ENCODE results near the gene NCS1. TPM values are rescaled to one million over a fixed set of nuclear protein-coding genes. Genes with fewer than 3 reads are reported as not detected.
A peak's percentile ranks its signal among the peaks of the same experiment; 100 is the strongest.

NCS1 gene
- total RNA-seq, 1 donor from 2014 or later = 20.1 TPM

DNA sequence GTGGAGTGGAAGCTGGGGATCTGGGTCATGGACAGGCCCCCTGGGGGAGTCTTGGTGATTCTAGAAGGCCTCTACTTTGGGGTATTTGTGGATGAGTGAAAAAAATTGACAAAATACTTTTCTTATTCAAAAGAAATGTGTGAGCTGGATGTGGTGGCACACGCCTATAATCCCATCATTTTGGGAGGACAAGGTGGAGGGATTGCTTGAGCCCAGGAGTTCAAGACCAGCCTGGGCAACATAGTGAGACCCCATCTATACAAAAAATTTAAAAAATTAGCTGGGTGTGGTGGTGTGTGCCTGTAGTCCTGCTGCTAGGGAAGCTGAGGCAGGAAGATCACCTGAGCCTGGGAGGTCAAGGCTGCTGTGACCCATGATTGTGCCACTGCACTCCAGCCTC, 6.6 kb upstream of the NCS1 start:
- Mint-ChIP-seq H3K9me3 (ENCODE audit: unreplicated experiment) (no peaks in the 10 kb centered on the region), H3K4me1 (ENCODE audit: unreplicated experiment) (no peaks in the 10 kb centered on the region), H3K27me3 (ENCODE audit: unreplicated experiment) (peaks cover 7% of the 10 kb centered on the region), H3K4me3 (ENCODE audit: unreplicated experiment) (no peak overlapping the region), H3K27ac (ENCODE audit: unreplicated experiment) (no peak overlapping the region), H3K36me3 (ENCODE audit: low read depth, unreplicated experiment) (no peaks in the 10 kb centered on the region)
- DNase-seq (ENCODE audit: low spot score) = no peak
- TF ChIP-seq, protein P1, sequence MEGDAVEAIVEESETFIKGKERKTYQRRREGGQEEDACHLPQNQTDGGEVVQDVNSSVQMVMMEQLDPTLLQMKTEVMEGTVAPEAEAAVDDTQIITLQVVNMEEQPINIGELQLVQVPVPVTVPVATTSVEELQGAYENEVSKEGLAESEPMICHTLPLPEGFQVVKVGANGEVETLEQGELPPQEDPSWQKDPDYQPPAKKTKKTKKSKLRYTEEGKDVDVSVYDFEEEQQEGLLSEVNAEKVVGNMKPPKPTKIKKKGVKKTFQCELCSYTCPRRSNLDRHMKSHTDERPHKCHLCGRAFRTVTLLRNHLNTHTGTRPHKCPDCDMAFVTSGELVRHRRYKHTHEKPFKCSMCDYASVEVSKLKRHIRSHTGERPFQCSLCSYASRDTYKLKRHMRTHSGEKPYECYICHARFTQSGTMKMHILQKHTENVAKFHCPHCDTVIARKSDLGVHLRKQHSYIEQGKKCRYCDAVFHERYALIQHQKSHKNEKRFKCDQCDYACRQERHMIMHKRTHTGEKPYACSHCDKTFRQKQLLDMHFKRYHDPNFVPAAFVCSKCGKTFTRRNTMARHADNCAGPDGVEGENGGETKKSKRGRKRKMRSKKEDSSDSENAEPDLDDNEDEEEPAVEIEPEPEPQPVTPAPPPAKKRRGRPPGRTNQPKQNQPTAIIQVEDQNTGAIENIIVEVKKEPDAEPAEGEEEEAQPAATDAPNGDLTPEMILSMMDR (IDR thresholded peaks at IDR 0.05; ENCODE audit: unreplicated experiment) = no peak

DNA sequence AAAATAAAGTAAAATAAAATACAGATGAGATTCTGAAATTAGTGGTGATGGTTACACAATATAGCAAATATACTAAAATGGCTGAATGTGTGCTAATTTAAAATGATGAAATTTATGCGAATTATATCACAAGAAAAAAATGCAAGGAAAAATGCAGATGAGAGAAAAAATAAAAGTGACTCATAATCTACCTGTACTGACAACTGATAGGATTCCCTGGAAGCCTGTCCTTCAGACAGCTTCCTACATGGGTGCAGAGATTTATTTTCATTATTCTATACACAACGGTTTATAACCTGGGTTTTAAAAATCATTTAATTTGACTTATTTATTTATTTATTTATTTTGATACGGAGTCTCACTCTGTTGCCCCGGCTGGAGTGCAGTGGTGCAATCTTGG, 5.8 kb upstream of the NCS1 start:
- Mint-ChIP-seq H3K4me1 (ENCODE audit: unreplicated experiment) (peaks cover 2% of the 10 kb centered on the region), H3K36me3 (ENCODE audit: low read depth, unreplicated experiment) (peaks cover 4% of the 10 kb centered on the region), H3K27ac (ENCODE audit: unreplicated experiment) (no peak overlapping the region), H3K4me3 (ENCODE audit: unreplicated experiment) (no peak overlapping the region), H3K9me3 (ENCODE audit: unreplicated experiment) (no peaks in the 10 kb centered on the region), H3K27me3 (ENCODE audit: unreplicated experiment) (peaks cover 10% of the 10 kb centered on the region)
- no peak for DNase-seq (ENCODE audit: low spot score)
- TF ChIP-seq, protein P1 (IDR thresholded peaks at IDR 0.05; ENCODE audit: unreplicated experiment) = no peak

DNA sequence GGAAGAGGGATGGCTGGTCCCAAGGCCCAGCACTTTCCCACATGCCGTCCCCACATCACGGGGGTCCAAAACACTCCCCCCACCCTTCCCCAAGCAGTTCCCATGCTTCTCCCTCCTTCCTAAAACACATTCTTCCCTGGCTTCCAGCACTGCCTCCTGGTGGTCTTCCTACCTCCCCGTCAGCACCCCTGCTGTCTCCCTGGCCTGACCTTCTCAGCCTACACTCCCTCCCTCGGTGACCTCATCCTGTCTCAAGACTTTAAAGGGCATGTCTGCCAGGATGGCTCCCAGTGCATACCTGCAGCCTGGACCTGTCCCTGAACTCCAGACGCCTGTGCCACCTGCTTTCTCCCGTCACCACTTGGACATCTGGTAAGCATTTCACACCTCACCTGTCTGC, 4.3 kb upstream of the NCS1 start:
- TF ChIP-seq, protein P1 (IDR thresholded peaks at IDR 0.05; ENCODE audit: unreplicated experiment) = no peak
- Mint-ChIP-seq H3K4me1 (ENCODE audit: unreplicated experiment) (peaks cover 2% of the 10 kb centered on the region), H3K27me3 (ENCODE audit: unreplicated experiment) (peaks cover 10% of the 10 kb centered on the region), H3K27ac (ENCODE audit: unreplicated experiment) (no peak overlapping the region), H3K36me3 (ENCODE audit: low read depth, unreplicated experiment) (peaks cover 4% of the 10 kb centered on the region), H3K4me3 (ENCODE audit: unreplicated experiment) (no peak overlapping the region), H3K9me3 (ENCODE audit: unreplicated experiment) (no peaks in the 10 kb centered on the region)
- DNase-seq (ENCODE audit: low spot score) = no peak

DNA sequence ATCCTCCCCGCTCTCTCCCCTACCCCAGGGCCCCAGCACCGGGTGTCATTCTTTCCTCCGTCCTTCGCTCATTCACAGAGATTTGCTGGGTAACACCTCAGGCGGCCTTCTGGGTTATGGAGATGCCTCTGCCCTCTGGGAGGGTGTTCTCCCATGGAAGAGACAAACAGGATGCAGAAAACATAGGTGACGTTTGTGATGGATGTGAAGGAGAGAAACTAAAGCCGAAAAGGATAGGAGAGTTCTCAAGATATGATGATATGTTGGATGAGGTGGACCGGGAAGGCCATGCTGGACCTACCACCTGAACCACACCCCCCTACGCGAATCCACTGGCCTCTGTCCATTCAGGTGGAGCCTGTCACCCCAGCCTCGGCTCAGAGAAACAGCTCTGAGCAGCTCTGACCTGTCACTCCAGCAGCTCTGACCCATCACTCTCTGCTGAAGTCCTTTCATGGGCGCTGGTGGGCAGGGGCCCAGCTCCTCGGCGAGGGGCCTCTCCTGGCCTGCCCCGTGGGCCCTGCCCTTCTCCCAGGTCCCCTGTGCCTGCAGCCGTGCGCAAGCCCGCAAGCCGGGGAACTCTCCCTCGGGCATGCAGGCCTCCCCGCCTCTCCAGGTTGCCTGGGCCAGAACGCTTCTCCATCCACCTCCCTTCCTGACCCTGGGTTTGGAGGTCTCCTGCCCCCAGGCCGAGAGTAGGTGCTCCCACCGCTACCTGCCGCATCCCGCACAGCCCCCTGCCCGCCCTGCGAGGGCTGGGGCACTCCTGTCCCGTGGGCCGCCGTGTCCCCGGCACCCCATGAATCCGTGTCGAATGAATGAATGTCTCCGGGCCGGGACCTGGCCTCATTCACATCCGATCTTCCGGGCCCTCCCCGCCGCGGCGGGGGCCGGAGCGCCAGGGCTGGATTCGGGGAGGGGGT, 717 bp upstream of the NCS1 start:
- Mint-ChIP-seq H3K36me3 (ENCODE audit: low read depth, unreplicated experiment) (peaks cover 4% of the 10 kb centered on the region), H3K9me3 (ENCODE audit: unreplicated experiment) (no peaks in the 10 kb centered on the region), H3K27me3 (ENCODE audit: unreplicated experiment) (peaks cover 15% of the 10 kb centered on the region), H3K4me3 (ENCODE audit: unreplicated experiment) (peak overlapping the region; percentile 93), H3K4me1 (ENCODE audit: unreplicated experiment) (peaks cover 4% of the 10 kb centered on the region), H3K27ac (ENCODE audit: unreplicated experiment) (no peak overlapping the region)
- no peak for DNase-seq (ENCODE audit: low spot score)
- TF ChIP-seq, protein P1 (IDR thresholded peaks at IDR 0.05; ENCODE audit: unreplicated experiment) = no peak

Measured in endothelial cell (in vitro differentiated cells).